HG03469 (cell line): ENCODE measurements around the gene CNOT2.

Source experiments
- ATAC-seq: cut with Tn5 transposase; IDR thresholded peaks from one replicate; pipeline ENCODE4 v1.9.1; 2021; ENCODE audit warnings: mild to moderate bottlenecking, moderate library complexity, moderate number of reproducible peaks; ENCODE audit not compliant: unreplicated experiment

Gene CNOT2, protein sequence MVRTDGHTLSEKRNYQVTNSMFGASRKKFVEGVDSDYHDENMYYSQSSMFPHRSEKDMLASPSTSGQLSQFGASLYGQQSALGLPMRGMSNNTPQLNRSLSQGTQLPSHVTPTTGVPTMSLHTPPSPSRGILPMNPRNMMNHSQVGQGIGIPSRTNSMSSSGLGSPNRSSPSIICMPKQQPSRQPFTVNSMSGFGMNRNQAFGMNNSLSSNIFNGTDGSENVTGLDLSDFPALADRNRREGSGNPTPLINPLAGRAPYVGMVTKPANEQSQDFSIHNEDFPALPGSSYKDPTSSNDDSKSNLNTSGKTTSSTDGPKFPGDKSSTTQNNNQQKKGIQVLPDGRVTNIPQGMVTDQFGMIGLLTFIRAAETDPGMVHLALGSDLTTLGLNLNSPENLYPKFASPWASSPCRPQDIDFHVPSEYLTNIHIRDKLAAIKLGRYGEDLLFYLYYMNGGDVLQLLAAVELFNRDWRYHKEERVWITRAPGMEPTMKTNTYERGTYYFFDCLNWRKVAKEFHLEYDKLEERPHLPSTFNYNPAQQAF

DNA sequence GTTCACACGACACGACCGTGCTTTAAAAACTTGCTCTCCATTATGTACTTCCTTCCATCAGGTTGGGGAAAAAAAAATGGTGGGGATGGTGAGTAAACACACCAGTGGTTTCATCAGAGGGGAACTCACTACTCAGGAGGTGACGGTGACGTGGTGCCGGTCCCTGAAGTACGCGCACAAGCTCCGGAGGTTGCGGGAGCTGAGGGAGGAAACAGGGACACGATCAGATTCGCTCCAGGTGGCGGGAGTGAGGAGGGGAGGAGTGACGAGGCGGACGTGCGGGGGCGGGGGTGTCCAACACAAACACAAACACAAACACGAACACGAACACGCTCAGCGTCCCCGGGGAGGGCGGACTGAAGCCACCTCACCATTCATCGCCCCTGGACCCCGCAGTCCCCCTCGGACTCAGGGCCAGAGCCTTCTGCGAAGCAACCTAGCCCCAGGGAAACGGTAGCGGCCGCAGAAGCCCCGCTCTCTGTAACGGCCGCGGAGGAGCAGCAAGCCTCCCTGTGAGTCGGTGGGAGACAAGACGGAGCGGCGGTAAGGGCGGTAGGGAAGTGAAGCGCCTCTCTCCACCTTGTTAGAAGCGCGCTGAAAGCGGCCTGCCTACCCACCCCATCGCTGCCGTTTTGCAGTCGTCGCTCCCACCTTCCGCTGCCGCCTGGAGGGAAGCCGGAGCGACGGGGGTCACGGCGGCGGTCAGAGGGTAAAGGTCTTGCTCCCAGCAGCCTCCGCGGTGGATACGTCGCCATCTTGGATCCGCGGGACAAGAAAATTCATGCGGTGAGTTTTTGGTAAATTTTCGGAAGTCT lies at the start of gene CNOT2:
CNOT2 (plus strand) TSS at position 739 of the 815 bp plus-strand sequence. CDS start 34,794 bp downstream, outside the sequence.
- peak; percentile 58 for ATAC-seq

DNA sequence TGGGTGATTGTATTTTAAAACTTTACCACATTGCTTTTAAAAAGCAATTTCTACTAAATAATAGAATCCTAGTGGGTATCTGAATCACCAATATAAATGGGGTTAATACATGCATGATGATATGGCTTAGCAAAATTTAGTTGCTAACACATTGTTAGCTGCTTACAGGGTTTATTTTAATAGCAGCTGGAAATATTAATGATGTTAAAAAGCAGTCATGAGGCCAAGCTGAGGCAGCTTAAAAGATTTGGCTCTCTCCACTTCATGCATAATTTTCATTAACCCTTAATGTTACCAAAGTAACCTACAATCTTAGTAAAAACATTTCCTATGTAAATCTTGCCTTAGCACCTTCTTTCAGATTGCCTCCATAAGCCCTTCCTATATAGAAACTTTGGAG lies 49.2 kb upstream of the CNOT2 start:
- no peak for ATAC-seq

DNA sequence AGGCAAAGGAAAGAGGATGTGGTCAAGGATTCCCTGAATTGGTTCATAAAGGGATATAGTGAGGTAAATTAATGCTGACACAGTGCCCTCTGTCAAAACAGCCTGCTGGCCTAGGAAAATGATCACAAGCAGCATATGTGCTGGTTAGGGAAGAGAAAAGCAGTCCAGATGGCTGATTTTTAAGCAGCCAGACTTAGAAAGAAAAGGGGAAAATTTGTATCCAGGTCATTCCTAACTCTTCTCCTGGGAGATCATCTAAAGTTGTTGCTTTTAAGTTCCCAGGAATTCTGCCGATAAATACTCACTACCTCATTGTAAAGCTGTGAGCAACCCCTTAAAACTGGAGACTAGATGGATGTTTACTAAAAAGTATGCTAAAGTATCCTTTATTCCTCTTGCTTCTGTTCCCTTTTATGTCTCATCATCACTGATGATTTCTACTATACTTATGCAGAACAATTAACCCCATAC lies 46.4 kb upstream of the CNOT2 start:
- ATAC-seq, result no peak

DNA sequence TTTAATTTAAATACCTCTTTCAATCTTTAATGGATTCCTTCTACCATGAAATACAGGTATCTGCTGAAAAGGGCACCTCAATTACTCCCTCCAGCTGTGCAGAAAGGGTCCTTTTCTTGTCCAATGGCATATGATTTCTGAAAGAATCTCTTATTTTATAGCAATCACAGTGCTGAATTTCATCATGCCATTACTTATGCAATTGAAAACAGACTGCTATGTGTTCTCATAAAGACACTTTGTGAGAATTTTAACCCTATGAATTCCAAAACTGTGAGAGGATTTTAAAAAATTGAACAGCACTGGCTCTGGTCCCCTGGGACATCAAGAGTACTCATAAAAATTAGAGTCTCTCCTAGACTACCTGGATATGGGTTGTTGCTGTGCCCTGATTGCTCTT lies 45.9 kb upstream of the CNOT2 start:
- no peak for ATAC-seq

DNA sequence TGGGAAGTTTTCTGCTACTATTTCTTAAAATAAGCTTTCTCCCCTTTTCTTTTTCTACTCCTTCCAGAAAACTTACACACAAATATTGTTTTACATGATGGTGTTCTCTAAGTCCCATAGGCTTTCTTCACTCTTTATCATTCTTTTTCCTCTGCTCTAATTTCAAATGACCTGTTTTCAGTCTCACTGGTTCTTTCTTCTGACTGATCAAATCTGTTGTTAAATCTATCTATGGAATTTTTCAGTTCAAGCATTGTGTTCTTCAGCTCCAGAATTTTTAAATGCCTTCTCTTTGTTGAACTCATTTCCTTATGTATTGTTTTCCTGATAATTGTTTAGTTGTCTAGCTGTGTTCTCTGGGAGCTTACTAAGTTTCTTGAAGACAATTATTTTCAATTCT lies 29.5 kb upstream of the CNOT2 start:
- no peak for ATAC-seq

DNA sequence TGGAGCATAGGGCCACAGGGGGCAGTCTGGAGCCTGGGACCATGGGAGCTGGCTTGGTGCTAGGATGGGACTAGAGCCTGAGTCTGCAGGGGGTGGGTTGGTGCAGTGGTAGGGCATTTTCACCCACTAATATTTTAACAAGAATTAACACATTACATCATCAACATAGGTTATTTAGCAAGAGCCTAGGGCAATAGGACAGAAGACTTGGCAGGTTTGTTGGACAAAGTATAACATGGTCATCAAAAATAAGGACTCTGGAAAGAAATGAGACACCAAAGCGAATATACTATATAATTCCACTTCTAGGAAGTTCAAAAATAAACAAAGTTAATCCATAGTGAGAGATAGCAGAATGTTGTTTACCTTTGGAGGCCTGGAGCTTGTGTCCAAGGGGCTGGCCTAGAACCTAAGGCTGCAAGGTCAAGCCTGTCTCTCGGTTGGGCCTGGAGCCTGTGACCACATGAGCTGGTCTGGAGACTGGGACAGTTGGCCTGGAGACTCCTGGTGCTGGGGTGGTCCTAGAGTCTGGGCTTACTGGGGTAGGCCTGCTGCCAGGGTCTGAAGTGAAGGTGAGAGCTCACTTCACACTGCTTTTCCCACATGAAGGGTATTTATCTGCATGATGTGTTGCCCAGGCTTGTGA lies 28.1 kb upstream of the CNOT2 start:
- ATAC-seq, result no peak

DNA sequence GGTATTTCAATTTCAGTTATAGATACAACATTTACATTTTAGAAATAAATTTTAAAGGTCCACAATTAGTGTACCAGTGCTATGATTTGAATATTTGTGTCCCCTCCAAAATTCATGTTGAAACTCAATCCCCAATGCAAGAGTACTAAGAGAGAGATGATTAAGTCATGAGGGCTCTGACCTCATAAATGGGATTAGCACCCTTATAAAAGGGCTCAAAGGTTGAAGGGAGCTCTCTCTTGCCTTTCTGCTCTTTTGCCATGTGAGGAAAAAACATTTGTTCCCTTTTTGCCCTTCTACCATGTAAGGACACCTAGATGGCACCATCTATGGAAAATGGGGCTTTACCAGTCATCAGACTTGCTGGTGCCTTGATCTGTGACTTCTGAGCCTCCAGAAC lies 25.8 kb upstream of the CNOT2 start:
- no peak for ATAC-seq

DNA sequence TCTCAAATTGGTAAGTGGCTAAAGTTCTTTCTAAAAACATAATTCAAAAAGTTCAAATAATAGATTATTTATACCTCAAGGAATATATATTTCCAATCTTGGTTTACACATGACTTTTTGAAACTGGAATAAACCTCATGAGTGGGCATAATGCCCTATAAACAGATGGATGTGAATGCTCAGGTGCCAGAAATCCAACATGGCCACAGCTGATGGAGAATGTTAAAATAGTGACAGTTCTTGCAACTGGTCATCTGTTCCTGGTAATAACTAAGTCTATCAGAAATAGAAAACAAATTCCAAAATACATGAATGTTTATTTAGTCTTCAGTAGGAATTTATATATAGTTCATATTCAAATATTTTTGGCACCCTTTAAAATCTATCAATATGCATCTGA lies 21.6 kb upstream of the CNOT2 start:
- ATAC-seq, result no peak

DNA sequence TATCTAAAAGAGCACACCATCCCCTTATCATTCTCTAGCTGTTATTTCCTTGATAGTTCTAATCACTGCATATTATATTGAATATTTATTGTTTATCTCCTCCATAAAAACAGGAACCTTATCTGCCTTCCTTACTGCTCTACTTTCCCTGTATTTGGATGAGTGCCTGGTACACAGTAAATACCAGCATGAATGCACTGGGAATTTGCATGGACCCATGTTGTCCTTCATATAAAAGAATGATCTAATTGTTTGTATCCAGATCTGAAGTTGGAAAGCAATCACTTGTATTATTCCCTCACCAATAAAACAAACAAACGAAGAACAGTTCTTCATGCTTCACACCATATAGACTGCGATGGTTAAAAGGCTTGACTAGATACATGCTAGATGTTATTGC lies 15.3 kb upstream of the CNOT2 start:
- no peak for ATAC-seq

DNA sequence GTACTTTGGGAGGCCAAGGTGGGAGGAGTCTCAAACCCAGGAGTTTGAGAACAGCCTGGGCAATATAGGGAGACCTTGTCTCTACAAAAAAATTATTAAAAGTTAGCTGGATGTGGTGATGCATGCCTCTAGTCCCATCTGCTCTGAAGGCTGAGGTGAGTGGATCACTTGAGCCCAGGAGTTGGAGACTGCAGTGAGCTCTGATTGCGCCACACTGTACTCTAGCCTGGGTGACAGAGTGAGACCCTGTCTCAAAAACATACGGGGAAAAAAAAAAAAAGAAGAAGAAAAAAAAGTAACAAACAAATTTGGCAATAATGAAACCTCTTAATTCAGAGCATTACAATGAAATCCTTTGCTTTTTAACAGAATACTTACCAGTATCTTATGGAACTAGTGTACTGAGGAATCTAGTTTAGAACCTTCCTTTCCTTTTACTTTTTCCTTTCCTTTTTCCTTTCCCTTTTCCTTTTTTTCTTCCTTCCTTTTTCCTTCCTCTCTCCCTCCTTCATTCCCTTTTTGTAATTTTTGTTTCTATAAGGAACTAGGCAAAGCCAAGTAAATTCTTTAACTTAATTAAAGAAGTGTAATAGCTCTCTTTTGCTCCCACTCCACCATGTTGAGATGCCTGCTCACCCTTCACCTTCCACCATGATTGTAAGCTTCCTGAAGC lies 12.2 kb upstream of the CNOT2 start:
- no peak for ATAC-seq

DNA sequence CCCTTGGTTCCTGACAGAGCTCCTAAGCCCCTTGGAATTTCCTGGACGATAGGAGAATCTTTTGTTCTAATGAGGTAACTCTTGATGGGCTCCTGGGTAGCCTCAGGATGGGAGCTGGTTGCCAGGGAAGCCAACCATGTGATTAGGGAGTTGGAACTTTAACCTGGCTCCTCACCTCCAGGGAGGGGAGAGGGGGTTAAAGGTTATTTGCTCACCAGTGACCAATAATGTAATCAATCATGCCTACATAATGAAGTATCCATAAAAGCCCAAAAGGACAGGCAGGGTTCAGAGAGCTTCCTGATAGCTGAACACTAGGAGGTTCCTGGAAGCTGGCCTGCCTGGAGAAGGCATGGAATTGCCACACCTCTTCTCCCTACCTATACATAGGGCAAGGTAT lies 6.2 kb upstream of the CNOT2 start:
- no peak for ATAC-seq

DNA sequence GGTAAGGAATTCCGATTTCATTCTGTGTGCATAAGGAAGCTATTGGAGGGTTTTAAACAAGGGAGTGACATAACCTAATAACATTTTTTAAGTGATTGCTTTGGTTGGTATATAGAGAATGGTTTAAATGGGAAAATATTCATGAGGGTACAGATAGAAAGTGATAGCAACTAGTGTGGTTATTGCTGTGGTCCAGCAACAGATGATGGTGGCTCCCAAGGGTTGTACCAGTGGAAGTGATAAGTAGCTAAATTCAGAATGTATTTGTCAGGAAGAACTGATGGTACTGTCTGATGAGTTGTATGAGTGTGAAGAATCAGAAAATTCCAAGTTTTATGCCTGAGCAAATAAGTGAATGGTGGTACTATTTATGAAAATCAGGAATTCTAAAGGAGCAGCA lies 2.6 kb upstream of the CNOT2 start:
- no peak for ATAC-seq

DNA sequence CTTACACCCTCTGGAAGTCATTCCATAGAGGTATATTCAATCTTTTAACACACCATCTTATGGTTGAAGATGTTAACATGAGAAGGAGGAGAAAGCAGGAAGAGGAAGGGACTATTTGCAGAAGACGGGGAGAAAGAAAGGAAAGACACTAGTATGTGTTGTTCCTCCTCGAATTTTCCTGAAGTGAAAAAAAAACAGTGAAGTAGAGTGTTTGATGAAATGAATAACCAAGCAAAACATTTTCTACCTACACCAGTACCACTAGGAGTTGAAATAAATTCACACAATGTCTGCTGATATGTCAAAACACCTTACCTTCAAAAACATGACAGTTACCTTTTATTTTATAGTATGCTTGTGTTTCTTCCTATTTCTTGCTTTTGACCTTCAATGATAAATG lies 1.4 kb upstream of the CNOT2 start:
- no peak for ATAC-seq

DNA sequence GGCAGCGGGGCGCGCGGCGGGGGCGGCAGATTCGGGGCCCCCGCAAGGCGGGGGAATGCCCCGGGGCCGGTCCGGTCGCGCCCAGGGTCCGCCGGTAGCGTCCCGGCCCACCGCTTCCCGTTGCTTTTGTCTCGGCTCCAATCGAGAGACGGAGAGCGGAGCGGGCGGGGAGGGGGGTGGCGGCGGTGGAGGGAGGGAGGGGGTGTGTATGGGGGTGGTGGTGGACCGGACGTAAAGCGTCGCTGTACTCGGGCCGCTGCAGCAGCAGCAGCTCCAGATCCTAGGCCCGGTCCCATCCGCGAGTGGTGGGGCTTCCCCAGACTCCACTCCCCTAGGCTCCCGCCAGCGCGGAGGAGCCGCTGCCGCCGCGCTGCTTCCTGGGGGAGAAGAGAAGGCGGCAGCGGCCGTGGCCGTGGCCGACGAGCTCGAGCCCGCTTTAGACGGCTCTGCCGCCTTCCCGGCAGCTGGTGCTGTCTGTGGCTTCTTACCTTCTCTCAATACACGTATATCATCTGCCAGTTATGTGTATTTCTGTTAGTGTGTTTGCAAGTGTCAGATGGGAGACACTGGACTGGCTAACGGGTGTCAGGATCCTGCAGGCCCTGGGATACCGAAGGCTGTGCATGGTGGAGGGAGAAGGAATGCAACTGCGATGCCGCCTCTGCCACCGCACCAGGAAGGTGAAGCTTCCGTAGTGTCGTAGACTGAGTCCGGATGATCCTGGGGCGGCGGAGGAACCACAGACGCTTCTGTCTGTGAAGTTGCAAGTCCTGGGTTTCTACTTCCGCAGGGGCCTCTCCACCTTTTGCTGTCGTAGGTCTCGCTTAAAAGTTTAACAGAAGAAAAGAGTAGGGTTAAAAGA lies 508 bp downstream of the CNOT2 start:
- peak; percentile 25 for ATAC-seq

DNA sequence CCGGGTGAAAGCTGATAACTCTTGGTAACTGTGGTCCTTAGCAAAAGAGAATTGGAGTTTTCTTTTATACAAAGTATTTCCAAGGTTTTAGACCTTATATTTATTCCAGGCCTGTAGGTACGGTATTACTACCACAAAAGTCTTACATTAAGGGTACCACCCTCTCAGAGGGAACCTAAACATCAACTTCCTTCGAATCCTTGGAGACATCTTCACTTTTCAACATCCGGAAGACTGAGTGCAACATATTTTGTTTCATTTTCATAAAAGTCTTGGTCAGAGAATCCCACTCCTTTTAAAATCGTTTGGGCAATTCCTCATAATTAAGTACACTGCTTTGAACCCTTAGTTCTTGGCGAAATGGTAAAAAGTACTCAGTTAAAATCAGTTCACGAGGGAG lies 1.2 kb downstream of the CNOT2 start:
- no peak for ATAC-seq

DNA sequence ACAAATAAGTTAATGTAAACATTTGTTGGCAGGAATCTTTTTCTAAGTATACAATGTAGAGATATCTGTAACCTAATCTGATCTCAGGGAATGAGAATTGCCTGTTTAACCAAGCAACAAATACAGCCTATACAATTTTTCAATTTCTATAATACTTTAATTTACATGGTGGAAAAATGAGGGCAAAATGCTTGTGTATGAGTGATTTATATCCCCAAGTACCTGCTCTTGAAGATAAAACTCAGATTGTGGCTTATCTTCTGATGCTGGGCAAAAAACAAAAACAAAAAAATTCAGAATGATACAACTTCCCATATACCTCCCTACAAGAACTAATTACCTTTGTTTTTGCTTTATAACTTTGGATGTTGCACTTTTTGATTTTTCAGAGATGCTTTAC lies 2.2 kb downstream of the CNOT2 start:
- ATAC-seq, result no peak

DNA sequence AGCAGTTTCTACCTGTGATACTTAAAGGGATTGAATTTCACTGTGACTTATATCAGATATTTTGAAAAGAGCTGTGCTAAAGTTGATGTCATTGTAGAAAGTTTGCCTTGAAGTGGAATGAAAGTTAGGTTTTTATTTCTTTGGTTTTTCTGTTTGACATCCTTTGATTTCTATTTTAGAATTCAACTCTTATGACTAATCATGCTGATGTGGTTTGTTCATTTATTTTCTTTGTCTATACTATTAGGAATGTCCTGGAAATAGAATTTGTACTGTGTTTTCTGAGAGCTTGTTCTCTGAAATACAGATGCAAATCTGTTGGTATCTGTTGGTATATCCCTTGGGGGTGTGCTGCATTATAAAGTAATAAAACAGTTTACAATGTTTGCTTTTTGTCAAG lies 3.3 kb downstream of the CNOT2 start:
- ATAC-seq, result no peak

DNA sequence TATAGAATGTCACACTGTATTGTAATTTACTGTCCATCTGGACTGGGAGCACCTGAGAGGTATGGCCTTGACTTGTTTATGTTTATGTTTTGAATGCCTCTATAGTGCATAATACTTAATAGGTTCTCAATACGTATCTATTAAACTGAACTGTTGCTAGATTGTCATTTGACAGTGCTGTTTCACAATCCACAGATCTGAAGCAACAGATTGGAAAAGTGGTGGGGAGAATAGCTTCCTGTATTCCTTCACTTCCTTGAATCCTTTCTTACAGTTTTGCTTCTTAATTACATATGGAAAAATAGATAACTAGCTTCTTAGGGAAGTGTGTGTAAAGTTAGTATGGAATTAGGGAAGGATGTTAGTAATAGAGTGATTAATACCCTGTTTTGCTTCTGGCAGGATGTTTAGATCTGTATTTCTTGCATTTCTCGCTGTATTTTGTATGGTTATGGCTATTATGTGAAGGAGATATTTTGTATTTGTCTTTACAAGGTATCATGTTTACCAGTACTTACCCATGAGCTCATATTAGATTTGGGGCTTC lies 4.5 kb downstream of the CNOT2 start:
- ATAC-seq, result no peak

DNA sequence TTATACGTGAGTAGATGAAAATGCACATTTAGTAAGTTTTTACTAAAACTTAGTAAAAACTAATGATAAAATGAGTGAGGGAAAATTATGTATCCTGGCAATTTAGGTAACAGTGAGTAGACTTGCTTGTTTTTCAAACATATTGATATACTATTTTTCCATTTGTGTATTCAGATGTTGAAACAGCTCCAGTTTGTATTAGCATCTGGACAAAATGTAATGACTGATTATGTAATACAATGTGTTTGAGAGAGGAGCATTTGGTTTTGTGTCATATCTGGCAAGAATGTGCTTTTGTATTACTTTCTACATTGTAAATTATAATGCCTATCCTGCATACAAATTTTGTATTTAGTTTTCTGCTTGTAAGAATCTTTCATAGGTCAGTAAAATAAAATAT lies 5.6 kb downstream of the CNOT2 start:
- ATAC-seq, result no peak

DNA sequence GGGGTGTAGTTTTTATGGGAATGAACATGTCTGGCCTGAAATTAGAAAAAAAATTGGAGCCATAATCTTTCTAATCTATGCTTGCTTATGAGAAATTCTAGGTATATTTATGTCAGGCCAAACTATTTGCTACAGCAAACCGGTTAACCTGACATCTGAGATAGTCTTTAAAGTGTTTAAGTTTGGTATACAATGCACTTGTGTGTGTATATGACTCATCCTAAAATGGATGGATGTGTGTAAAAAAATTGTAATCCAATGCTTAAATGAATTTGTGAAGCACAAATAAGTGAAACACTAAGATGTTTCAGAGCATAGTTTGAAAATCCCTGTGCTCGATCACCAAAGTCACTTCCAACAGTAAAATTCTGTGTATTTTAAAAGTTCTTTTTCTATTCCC lies 6.7 kb downstream of the CNOT2 start:
- no peak for ATAC-seq
